PC-9 (cell line): ENCODE results near the gene RBFOX2. TPM values are rescaled to one million over a fixed set of nuclear protein-coding genes. Genes with fewer than 3 reads are reported as not detected.

Source experiments
- BruUV-seq: library from RNA; stranded (reverse); fragments of 400-500 nt; replicated peaks from 2 replicates; lab custom pipeline; 2021; lab: Mats Ljungman, UMichigan
- CTCF ChIA-PET: fragments of 300-600 bp; sonication (Branson Sonifier 250); formaldehyde crosslinking; loops from one replicate; lab custom pipeline; 2022; ENCODE audit warnings: antibody characterized with exemption; lab: Charles Lee
- POLR2A ChIA-PET: fragments of 300-600 bp; sonication (Branson Sonifier 250); formaldehyde crosslinking; loops from one replicate; lab custom pipeline; 2022; ENCODE audit warnings: antibody characterized with exemption; ENCODE audit not compliant: unreplicated experiment; lab: Charles Lee
- DNase-seq, 2 experiments: peaks; one replicate each; pipeline versions ENCODE4 v3.0.0 to v3.0.0-alpha.2; 2015 to 2022; ENCODE audit warnings: mixed read lengths in 1 of 2
- H2AFZ ChIP-seq: fragments of 200-600 bp; sonication (generic); 2 replicates; pipeline ENCODE4 v1.8.1; 2017; ENCODE audit warnings: antibody characterized with exemption
- H3F3A ChIP-seq: fragments of 200-600 bp; sonication (generic); 2 replicates; pipeline ENCODE4 v1.8.1; 2017; ENCODE audit warnings: antibody characterized with exemption, mild to moderate bottlenecking, low read depth; ENCODE audit not compliant: insufficient read depth
- H3K27ac ChIP-seq: fragments of 200-600 bp; sonication (generic); 2 replicates; pipeline ENCODE4 v1.6.1; 2016; ENCODE audit warnings: mixed run types
- H3K27me3 ChIP-seq: fragments of 200-600 bp; sonication (generic); 2 replicates; pipeline ENCODE4 v1.6.1; 2016; ENCODE audit warnings: low read depth, mixed run types; ENCODE audit not compliant: insufficient read depth
- H3K36me3 ChIP-seq: fragments of 200-600 bp; sonication (generic); 2 replicates; pipeline ENCODE4 v1.6.1; 2016; ENCODE audit warnings: low read depth, mixed run types
- H3K4me1 ChIP-seq: fragments of 200-600 bp; sonication (generic); replicated peaks from 2 replicates; pipeline ENCODE4 v1.6.1; 2016; ENCODE audit warnings: mixed run types; ENCODE audit not compliant: insufficient read depth
- H3K4me2 ChIP-seq: fragments of 200-600 bp; sonication (generic); 2 replicates; pipeline ENCODE4 v1.6.1; 2017; ENCODE audit warnings: mixed run types
- H3K4me3 ChIP-seq: fragments of 200-600 bp; sonication (generic); 2 replicates; pipeline ENCODE4 v1.6.1; 2016; ENCODE audit warnings: mixed run types
- H3K79me2 ChIP-seq: fragments of 200-600 bp; sonication (generic); 2 replicates; pipeline ENCODE4 v1.6.1; 2017; ENCODE audit warnings: low read depth, mixed run types
- H3K9me2 ChIP-seq: fragments of 200-600 bp; sonication (generic); 2 replicates; pipeline ENCODE4 v1.8.1; 2017; ENCODE audit warnings: mild to moderate bottlenecking; ENCODE audit not compliant: insufficient read depth
- H3K9me3 ChIP-seq: fragments of 200-600 bp; sonication (generic); 2 replicates; pipeline ENCODE4 v1.8.1; 2016; ENCODE audit warnings: low read depth; ENCODE audit not compliant: insufficient read depth
- H4K20me1 ChIP-seq: fragments of 200-600 bp; sonication (generic); 2 replicates; pipeline ENCODE4 v1.8.1; 2017; ENCODE audit not compliant: insufficient read depth
- EZH2 ChIP-seq: fragments of 200-600 bp; sonication (generic); IDR thresholded peaks from 2 replicates; pipeline ENCODE4 v1.8.0; 2017; ENCODE audit warnings: antibody characterized with exemption, low read depth
- intact Hi-C: fragments of 100-400 bp; cut with micrococcal nuclease; formaldehyde crosslinking; loops from one replicate; pipeline ENCODE4 v1.10.0; 2022; ENCODE audit not compliant: unreplicated experiment
- total RNA-seq: library from RNA; stranded (reverse); gene quantifications from 2 replicates; pipeline ENCODE4 v1.2.3, GENCODE V29; 2021
- TF ChIP-seq, protein P1 (sequence below): fragments of 200-600 bp; sonication (generic); conservative IDR thresholded peaks from 2 replicates; pipeline ENCODE4 v1.6.1; 2017; ENCODE audit warnings: mixed run types, antibody characterized with exemption, mild to moderate bottlenecking, moderate library complexity

Gene RBFOX2
- total RNA-seq, 1 experiment from 2014 or later = 109 TPM

DNA sequence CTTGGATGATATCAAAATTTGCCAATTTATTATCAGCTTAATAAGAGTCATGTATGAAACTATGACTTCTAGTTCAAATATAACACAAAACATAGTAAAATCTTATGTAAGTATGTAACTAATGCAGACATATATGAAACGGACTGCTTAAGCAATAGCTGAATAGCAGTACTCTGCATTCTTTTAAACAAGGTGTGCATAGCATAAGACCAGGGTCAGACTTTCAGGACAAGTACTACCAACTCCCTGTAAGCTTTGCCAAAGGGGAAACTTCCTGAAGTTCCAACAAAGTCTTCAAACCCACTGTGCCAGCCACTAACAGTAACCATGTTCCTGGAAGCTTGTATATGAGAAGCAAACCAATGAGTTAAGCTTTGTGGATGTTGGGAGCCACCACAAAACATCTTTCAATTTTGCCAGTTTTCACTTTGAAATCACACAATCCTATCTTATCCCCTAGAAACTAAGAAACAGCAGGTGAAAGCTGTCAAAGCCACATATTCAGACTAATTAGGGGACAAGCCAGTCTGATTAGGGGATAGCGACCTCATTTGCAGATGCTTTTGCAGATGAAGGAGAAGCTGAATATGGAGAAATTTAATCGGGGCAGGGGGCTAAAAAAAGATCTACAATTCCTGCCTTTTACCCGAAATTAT lies 13.3 kb downstream of the RBFOX2 start:
- no peaks in the 10 kb centered on the region for H3K9me3 ChIP-seq
- no peak overlapping the region for H3K4me3 ChIP-seq
- intact Hi-C loops = no loop called here
- no peak for DNase-seq
- no peak overlapping the region for H2AFZ ChIP-seq
- H3K79me2 ChIP-seq = peaks cover 99% of the 10 kb centered on the region
- peaks cover 18% of the 10 kb centered on the region; the same call in 1 of the 2 replicates for H3F3A ChIP-seq
- no peaks in the 10 kb centered on the region for H3K9me2 ChIP-seq
- H3K4me2 ChIP-seq = no peak overlapping the region
- BruUV-seq = no TSS peak
- H3K27me3 ChIP-seq = no peaks in the 10 kb centered on the region
- CTCF ChIA-PET = interaction anchor here (0.6 kb wide), 1 partner anchor 240 kb away, joined by 12 read pairs; no protein-coding TSS in a partner anchor
- peaks cover 8% of the 10 kb centered on the region; the same call in 1 of the 2 replicates for H3K4me1 ChIP-seq
- TF ChIP-seq, protein P1, sequence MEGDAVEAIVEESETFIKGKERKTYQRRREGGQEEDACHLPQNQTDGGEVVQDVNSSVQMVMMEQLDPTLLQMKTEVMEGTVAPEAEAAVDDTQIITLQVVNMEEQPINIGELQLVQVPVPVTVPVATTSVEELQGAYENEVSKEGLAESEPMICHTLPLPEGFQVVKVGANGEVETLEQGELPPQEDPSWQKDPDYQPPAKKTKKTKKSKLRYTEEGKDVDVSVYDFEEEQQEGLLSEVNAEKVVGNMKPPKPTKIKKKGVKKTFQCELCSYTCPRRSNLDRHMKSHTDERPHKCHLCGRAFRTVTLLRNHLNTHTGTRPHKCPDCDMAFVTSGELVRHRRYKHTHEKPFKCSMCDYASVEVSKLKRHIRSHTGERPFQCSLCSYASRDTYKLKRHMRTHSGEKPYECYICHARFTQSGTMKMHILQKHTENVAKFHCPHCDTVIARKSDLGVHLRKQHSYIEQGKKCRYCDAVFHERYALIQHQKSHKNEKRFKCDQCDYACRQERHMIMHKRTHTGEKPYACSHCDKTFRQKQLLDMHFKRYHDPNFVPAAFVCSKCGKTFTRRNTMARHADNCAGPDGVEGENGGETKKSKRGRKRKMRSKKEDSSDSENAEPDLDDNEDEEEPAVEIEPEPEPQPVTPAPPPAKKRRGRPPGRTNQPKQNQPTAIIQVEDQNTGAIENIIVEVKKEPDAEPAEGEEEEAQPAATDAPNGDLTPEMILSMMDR = no peak
- no peak for TF ChIP-seq EZH2
- H4K20me1 ChIP-seq = peaks cover 87% of the 10 kb centered on the region
- POLR2A ChIA-PET = interaction anchor here (0.6 to 1.0 kb wide), 2 partner anchors 8 to 31 kb away, joined by 4 to 5 read pairs; no protein-coding TSS in a partner anchor
- no peaks in the 10 kb centered on the region for H3K36me3 ChIP-seq
- H3K27ac ChIP-seq = no peak overlapping the region

DNA sequence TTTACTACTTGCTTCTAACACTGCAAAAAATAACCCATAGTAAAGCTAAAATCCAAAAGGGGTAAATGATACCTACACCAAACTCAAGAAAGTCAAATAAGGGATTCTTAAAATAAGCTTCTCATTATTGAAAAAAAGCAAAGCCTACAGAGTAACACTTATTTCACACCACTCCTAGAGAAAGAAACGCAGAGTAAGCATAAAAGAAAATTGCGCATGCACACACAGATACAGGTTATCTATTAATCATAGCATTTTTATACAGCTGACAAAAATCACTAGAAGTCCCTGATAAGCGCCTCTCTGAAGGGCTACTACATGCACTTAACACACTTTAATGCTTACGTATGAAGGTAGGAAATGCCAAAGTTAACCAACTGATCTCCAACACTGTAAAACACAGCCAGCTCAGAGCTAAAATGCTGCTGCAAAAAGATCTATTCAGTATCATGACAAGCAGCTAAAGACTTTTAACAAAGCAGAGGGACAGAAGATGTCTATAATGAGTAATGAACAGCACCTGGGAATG lies 14.0 kb downstream of the RBFOX2 start:
- Histone ChIP-seq H3K9me2 (no peaks in the 10 kb centered on the region), H3K4me1 (peaks cover 6% of the 10 kb centered on the region; the same call in 1 of the 2 replicates), H3K36me3 (no peaks in the 10 kb centered on the region), H3K4me3 (no peak overlapping the region), H3F3A (peaks cover 18% of the 10 kb centered on the region; the same call in 1 of the 2 replicates), H3K79me2 (peaks cover 99% of the 10 kb centered on the region), H3K27me3 (no peaks in the 10 kb centered on the region), H3K4me2 (no peak overlapping the region), H3K9me3 (no peaks in the 10 kb centered on the region), H3K27ac (no peak overlapping the region), H4K20me1 (peaks cover 90% of the 10 kb centered on the region), H2AFZ (no peak overlapping the region)
- DNase-seq = no peak
- CTCF ChIA-PET = interaction anchor here (0.6 kb wide), 1 partner anchor 40 kb away, joined by 4 read pairs; no protein-coding TSS in a partner anchor
- TF ChIP-seq, protein P1 = no peak
- no peak for TF ChIP-seq EZH2
- BruUV-seq = no TSS peak
- POLR2A ChIA-PET = interaction anchor here (0.6 to 1.0 kb wide), 2 partner anchors 9 to 30 kb away, joined by 4 to 5 read pairs; no protein-coding TSS in a partner anchor
- intact Hi-C loops = no loop called here

DNA sequence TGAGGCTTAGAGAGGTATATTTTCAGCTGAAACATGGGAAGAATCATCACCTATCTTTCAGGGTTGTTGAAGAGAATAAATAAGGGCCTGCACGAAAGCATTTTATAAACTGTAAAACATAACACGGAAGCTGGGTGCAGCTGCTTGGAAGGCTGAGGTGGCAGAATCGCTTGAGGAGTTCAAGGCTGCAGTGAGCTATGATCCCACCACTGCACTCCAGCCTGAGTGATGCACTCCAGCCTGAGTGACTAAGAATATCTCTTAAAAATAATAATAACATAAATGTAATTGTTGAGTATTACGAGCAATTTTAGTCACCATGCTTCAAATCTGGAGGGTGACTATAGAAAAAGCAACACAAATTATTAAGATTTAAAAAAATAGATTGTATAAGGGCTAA lies 16.3 kb downstream of the RBFOX2 start:
- Histone ChIP-seq H3K9me3 (no peaks in the 10 kb centered on the region), H3K4me3 (no peak overlapping the region), H3K4me2 (no peak overlapping the region), H3F3A (peaks cover 18% of the 10 kb centered on the region; the same call in 1 of the 2 replicates), H4K20me1 (peaks cover 90% of the 10 kb centered on the region), H3K36me3 (no peaks in the 10 kb centered on the region), H2AFZ (no peak overlapping the region), H3K4me1 (no peaks in the 10 kb centered on the region), H3K27me3 (no peaks in the 10 kb centered on the region), H3K9me2 (no peaks in the 10 kb centered on the region), H3K27ac (no peak overlapping the region), H3K79me2 (peaks cover 99% of the 10 kb centered on the region)
- no TSS peak for BruUV-seq
- DNase-seq = no peak
- TF ChIP-seq, protein P1 = no peak
- TF ChIP-seq EZH2 = no peak
- intact Hi-C loops = no loop called here
- POLR2A ChIA-PET = no interaction called here
- CTCF ChIA-PET = interaction anchor here (0.6 to 0.7 kb wide), 2 partner anchors 13 to 53 kb away, joined by 3 to 4 read pairs; no protein-coding TSS in a partner anchor
